Measurements from ENCODE around the gene BDKRB2. TPM values are rescaled to one million over a fixed set of nuclear protein-coding genes. Genes with fewer than 3 reads are reported as not detected.

The BDKRB2 gene
- total RNA-seq, 1 donor from 2014 or later, result not detected

DNA sequence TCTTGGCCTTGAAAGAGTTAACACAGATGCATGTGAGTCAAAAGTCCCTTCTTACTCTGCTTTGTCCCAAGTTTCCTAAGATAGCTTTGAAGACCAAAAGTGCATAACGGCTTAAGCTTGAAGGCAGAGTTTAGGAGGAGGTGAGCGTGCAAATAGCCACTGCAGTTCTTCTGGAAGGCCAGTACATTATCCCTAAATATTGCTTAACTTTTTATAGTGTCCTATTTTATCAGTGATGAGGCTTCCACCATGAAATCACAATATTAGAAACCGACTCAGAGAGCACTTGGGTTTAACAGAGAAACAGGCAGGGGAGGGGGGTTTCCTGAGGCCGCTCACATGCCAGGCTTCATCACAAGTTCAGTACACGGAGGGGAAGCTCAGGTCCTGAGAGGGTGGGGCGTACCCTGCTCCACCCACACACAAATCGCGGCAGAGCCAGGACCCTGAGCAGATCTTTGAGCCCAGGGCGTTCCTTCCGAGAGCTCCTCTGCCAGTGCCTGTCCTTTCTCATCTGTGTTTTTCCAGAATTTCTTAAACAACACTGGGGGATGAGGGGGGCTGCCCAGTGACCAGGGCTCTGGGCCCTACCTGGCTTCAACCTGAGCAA, 26.8 kb upstream of the BDKRB2 start:
- DNase-seq, result no peak
- H3K4me1 Mint-ChIP-seq, result no peaks in the 10 kb centered on the region
- intact Hi-C loops (cut with micrococcal nuclease), result no loop called here

GRCh38 chr14:96178461-96179321, 25.9 kb upstream of the BDKRB2 start:
- ATAC-seq (ENCODE audit: low read depth) (no peak), DNase-seq (no peak)
- intact Hi-C loops (cut with micrococcal nuclease), result no loop called here
- TF ChIP-seq CTCF (IDR thresholded peaks at IDR 0.05), result no peak
- Mint-ChIP-seq H3K36me3 (ENCODE audit: low read depth) (no peaks in the 10 kb centered on the region), H3K27me3 (peaks cover 13% of the 10 kb centered on the region), H3K4me3 (no peak overlapping the region), H3K27ac (no peak overlapping the region), H3K9me3 (no peaks in the 10 kb centered on the region), H3K4me1 (no peaks in the 10 kb centered on the region)
- ChIA-PET POLR2A (no interaction called here), CTCF (interaction anchor here (0.8 kb wide), 1 partner anchor 1621 kb away, joined by 3 read pairs; no protein-coding TSS in a partner anchor)

More for the DNA sequence above, 26.8 kb upstream of the BDKRB2 start:
- POLR2A ChIA-PET, result no interaction called here
- CTCF ChIA-PET, result no interaction called here
- ATAC-seq (ENCODE audit: low read depth), result peak; percentile 42
- Mint-ChIP-seq H3K4me3 (no peak overlapping the region), H3K36me3 (ENCODE audit: low read depth) (no peaks in the 10 kb centered on the region), H3K27me3 (peaks cover 18% of the 10 kb centered on the region), H3K27ac (no peak overlapping the region), H3K9me3 (no peaks in the 10 kb centered on the region)
- no peak for TF ChIP-seq CTCF (IDR thresholded peaks at IDR 0.05)

GRCh38 chr14:96180043-96180874, 24.4 kb upstream of the BDKRB2 start:
- ChIA-PET CTCF (no interaction called here), POLR2A (no interaction called here)
- ATAC-seq (ENCODE audit: low read depth), result no peak
- H3K27me3 Mint-ChIP-seq, result peaks cover 9% of the 10 kb centered on the region
- H3K36me3 Mint-ChIP-seq (ENCODE audit: low read depth), result no peaks in the 10 kb centered on the region
- H3K9me3 Mint-ChIP-seq, result no peaks in the 10 kb centered on the region
- no peak for TF ChIP-seq CTCF (IDR thresholded peaks at IDR 0.05)
- intact Hi-C loops (cut with micrococcal nuclease), result no loop called here
- H3K4me1 Mint-ChIP-seq, result no peaks in the 10 kb centered on the region
- no peak for DNase-seq
- no peak overlapping the region for H3K4me3 Mint-ChIP-seq
- H3K27ac Mint-ChIP-seq, result no peak overlapping the region

DNA sequence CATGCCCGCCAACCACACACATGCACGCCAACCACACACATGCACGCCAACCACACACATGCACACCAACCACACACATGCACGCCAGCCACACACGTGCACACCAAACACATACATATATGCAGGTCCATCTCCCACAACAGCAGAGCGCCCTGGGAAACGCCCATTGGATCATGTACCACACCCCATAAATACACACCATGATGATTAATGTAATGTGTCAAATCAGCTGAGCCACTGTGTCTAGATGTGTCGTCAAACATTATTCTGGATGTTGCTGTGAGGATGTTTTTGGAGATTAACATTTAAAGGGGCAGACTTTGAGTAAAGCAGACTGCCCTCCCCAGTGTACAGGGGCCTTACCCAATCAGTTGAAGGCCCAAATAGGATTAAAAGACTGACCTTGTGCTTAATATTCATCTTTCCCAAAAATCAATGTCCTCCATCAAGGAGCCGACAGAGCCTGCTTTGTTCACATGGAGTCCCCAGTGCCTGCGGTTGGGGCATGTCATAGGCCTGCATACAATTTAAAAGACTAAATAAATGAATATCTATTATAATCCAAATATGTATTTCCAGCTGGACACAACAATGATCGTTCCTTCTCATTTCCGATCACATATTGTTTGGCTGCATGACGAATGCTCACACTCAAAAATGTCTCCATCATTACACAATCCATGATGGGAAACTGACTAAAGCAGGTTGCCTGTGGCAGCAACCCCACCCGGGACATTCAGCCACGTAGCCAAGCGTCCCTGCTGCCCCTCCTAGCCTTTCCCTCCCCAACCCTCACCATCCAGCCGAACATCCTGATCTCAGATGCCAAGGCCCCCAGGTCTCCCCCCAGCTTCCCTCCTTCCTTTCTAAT, 23.2 kb upstream of the BDKRB2 start:
- CTCF ChIA-PET, result no interaction called here

More for the DNA sequence above, 23.2 kb upstream of the BDKRB2 start:
- no peak overlapping the region for H3K27ac Mint-ChIP-seq
- ATAC-seq (ENCODE audit: low read depth) (no peak), DNase-seq (no peak)
- H3K36me3 Mint-ChIP-seq (ENCODE audit: low read depth), result no peaks in the 10 kb centered on the region
- H3K9me3 Mint-ChIP-seq, result no peaks in the 10 kb centered on the region
- TF ChIP-seq CTCF (IDR thresholded peaks at IDR 0.05), result no peak
- H3K4me1 Mint-ChIP-seq, result no peaks in the 10 kb centered on the region
- POLR2A ChIA-PET, result no interaction called here
- H3K27me3 Mint-ChIP-seq, result peaks cover 7% of the 10 kb centered on the region
- no peak overlapping the region for H3K4me3 Mint-ChIP-seq
- intact Hi-C loops (cut with micrococcal nuclease), result no loop called here

Measured in activated B cell treated with CpG ODN at 0.5 μM for 24 hours (primary cell).